HG03060 (cell line): Measurements from ENCODE around the gene B4GALNT1.
"Not testable (repeated sequence)": the region's sequence is repeated elsewhere in the genome, so short reads cannot be mapped to it uniquely, and the experiment has no call there.

Experiments
- ATAC-seq: cut with Tn5 transposase; IDR thresholded peaks from one replicate; pipeline ENCODE4 v1.9.1; 2021; ENCODE audit warnings: low read depth, moderate number of reproducible peaks; ENCODE audit not compliant: unreplicated experiment

Gene B4GALNT1

DNA sequence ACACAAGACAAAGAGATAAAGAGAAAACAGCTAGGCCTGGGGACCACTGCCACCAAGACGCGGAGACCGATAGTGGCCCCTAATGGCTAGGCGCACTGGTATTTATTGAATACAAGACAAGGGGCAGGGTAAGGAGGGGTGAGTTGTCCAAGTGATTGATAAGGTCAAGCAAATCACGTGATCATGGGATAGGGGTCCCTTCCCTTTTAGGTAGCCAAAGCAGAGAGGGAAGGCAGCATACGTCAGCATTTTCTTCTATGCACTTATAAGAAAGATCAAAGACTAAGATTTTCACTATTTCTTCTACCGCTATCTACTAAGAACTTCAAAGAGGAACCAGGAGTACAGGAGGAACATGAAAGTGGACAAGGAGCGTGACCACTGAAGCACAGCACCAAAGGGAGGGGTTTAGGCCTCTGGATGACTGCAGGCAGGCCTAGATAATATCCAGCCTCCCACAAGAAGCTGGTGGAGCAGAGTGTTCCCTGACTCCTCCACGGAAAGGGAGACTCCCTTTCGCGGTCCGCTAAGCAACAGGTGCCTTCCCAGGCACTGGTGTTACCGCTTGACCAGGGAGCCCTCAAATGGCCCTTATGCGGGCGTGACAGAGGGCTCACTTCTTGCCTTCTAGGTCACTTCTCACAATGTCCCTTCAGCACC, 43.9 kb downstream of the B4GALNT1 start:
- not testable (repeated sequence) for ATAC-seq

DNA sequence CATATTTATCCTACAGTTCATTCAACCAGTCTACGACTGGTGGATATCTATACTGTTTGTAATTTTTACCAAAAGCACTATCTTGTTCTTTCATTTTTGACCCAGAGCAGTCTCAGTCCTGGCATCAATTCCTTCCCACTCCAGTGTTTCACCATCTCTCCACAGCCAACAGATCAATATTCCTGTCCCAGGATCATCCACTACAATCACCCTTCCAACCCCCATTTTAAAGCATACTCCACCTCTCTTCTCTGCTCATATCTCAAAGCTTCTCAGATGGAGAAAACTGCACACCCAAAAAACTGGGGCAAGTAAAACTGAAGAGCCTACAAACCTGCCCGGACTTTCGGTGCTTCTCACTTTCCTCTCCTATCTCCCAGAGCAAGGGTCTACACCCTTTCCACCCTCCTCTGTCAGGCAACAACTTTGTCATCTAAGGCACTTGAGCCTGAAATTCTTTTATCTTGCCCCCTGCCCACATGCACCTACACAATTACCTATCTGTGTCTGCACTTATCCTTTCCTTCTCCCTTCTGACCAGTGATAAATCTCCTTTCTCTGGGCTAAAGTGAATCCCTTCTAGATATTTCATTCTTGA, 46.1 kb downstream of the B4GALNT1 start:
- ATAC-seq = no peak

DNA sequence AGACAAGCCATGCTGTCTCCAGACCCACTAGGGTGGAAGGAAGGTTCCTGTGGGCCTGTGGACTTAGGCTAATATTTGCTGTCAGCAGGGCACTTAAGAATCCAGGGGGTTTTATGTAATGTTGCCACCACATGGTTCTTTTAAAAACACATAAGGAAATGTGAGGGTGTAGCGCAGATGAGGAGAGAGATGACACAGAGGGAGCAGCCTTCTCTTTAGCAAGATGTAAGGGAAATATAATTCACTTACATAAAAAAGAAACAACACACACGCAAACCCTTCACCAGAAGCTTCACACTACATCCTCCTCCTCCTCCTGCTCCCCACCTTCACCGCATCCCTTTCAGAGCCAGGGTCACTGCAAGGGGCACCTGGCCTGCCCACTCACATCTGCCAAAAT, 46.9 kb downstream of the B4GALNT1 start:
- ATAC-seq = no peak

DNA sequence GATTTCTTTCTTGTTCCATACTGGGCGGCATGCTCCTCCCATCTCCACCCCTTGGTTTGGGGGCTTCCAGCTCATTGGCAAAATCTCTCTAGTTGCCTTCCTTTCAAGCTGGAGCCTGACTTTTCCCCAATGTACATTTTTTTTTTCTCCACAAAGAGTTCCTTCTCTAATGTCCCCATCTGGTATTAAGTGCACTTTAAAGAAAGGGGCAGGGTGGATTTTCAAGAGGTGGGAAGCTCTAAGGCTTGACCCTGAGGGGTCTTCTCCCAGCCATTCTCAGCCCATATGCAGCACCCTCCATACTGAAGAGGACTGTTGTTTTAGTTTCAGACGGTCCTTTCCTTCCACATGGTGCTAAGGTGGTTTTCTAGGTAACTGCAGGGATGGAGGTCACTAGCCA, 47.8 kb downstream of the B4GALNT1 start:
- no peak for ATAC-seq

DNA sequence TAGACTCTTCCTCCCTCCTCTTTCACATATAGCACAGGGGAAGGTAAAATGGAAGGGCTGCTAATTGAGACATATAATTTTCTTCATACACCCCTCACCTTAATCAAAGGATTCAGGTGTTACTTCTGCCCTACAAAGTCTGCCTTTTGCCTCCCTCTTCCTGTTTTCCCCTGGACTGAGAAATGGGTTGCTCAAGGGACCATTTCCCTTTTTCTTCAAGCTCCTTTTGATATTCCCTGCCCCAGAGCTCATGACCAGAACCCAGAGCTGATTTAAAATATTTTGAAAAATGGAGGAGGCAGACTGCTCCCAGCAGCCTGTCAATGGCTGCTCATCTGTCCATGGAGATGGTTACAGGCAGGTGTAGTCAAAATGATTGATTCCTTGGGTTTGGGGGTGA, 48.3 kb downstream of the B4GALNT1 start:
- no peak for ATAC-seq

DNA sequence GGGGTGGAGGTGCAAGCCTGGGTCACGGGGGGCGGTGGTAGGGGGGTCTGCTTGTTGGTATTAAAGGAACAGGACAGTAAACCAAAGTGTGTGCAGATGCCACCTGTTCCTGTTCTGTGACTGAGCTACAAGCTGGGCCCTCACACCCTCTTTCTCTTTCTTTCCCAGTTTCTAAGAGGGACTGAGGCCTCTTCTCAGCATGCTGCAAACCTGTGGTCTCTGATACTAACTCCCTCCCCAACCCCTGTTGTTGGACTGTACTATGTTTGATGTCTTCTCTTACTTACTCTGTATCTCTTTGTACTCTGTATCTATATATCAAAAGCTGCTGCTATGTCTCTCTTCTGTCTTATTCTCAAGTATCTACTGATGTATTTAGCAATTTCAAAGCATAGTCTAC, 49.0 kb downstream of the B4GALNT1 start:
- no peak for ATAC-seq

DNA sequence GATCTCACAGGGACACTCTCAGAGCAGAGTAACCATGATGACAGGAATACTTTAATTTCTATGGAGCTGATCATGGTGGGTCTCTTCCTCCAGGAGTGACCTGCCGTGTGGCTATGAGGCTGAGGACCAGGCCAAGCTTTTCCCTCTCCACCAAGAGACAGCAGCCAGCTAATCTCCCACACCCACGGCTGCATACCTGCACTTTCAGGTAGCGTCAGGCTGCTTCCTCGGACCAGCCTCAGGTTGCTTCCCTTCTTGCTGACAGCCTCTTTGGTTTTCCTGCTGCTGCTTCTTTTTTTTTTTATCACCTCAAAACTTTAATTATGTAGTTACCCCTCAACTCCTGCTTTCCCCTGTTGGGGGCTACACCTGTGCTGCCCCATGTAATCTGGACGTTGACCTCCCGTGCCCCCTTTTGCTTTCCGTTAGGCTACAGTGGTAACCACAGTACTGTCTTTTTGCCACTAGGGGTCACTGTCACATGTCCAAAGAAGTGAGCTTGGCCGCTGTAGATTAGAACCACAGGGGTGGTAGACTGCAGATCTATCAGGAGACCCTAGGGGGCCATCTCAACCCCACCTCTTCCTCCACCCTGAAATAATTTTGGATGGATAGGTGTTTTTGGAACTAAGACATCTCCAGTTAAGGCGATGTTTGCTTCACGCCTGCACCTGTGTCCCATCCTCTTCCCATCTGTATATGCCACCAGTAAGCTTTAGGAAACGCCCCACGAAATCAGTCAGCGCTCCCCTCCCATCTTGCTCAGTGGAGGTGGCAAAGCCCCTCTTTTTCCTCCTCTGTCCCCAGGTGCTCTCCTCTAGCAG, 49.8 kb downstream of the B4GALNT1 start:
- ATAC-seq = peak; percentile 93

DNA sequence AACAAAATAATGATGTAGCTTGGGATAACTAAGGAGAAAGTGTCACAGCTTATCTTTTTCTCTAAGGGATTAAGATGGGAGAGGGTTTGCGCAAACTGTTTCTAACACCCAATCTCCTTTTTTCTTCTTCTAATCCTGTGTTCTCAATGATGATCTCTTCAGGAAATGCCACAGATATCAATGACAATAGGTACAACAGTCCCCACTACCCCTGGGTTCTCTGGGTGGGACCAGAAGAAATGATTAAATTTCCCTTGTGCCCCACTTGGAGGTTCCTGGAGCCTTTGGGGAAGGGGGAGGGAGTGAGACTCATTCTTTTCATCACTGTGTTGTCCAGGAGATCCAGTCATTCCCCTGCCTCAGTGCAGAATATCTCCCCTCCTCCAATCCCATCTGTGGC, 50.6 kb downstream of the B4GALNT1 start:
- ATAC-seq = no peak

DNA sequence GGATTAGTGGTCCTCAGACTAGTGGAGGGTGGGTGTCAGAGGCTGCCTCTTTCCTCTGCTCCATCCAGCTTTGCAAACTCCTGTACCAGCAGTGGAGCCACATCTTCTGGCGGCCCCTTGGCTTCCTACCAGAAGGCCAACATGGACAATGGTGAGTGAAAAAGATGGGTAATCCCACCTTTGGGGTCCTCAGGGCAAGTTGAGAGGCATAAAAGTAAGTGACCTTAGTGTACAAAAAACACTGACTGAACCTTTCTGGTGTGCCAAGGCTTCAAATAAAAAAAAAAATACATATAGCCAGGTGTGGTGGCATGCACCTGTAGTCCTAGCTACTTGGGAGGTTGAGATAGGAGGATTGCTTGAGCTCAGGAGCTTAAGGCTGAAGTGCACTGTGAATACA, 51.2 kb downstream of the B4GALNT1 start:
- no peak for ATAC-seq

DNA sequence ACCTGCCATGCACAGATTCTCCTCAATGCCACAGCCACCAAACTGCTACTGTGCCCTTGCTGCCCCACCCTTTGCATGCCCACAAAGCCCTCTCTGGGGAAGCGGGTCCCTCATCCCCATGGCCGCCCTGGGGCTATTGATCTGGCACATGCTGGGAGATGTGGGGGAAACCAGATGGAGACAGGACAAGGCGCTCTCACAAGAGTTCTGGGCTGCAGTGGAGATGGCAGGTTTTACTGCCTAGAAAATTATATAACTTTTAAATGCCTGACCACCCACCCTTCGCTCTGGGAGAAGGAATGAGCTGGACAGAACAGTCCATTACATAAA, 52.6 kb downstream of the B4GALNT1 start:
- no peak for ATAC-seq

DNA sequence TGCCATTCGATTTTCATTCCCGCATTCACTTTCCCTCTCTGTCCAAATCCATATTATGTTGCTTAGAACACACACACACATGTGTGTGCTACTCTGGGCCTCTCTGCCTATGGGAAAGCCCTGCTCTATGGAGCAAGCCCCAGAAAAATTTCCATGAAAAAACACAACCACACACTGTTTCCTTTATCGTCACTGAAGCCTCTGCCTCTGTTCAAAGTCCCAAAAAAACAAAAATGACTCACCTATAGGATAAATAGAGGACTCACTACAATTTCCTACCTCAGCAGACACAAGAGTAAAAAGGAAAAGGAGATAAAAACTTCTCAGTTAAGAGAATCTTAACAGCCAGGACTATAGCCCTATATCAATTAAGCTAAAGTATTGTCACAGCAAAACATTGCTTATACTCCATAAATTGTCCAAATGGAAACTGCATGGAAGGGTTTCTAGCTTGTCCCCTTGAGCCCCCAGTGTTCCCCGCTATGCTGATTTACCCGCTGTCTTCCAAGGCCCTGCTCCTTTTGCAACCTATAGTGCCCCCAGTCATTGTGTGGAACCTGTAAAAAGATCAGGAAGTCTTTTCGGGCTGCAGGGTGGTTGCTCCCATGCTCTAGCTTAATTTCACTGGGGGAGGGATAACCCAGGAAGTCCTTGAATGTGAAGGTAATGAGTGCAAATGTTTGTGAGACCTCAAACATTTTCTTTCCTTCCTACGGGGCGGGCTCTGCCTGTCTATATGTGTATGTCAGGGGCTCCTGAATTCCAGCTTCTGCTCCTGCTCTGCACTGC, 53.1 kb downstream of the B4GALNT1 start:
- ATAC-seq = no peak

DNA sequence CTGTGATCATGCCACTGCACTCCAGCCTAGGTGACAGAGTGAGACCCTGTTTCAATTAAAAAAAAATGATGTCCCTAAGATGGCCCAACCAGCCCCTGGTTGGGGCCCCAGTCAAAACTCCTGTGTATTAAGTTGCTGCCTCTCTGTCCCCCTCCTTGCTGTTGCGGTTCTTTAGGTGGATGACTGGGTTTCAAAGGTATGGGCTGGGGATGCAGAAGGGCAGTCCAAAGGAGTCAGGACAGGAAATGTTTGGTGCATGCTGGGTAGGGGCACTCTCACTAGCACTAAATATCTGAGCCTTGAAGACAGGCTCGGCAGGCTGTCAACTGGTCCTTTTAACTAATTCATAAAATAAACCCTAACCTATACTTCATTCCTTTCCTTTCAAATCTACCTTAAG, 54.0 kb downstream of the B4GALNT1 start:
- ATAC-seq = no peak

DNA sequence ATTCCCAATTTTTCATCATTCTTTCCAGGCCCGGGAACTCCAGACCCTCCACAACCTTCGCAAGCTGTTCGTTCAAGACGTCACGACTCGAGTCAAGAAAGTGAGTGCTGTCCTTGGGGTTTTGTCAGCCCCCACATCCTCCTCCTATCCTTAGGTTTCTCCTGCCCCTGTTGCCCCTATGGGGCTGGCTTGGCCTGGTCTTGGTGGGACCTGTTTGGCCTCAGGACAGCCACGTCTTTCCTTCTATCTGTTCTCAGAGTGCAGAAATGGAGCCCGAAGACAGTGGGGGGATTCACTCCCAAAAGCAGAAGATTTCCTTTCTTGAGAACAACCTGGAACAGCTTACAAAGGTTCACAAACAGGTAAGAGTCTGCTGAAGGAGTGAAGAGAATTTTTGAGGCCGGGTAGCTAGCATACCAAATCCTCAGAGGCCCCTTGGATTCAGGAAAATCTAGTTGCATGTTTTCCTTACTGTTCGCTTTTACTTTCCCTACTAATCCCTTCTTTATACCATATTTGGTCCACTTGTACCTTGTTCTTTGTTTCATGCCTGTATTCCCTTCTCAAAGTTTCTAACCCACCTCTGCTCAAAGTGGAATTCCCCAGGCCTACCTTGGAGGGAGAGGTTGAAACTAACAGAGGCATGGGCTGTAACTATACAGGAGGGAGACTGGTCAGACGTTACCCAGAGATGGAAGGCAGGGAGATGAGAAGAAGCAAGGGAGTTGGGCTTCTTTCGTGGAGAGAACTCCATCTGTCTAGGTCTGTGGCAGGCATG, 54.8 kb downstream of the B4GALNT1 start:
- ATAC-seq = no peak

DNA sequence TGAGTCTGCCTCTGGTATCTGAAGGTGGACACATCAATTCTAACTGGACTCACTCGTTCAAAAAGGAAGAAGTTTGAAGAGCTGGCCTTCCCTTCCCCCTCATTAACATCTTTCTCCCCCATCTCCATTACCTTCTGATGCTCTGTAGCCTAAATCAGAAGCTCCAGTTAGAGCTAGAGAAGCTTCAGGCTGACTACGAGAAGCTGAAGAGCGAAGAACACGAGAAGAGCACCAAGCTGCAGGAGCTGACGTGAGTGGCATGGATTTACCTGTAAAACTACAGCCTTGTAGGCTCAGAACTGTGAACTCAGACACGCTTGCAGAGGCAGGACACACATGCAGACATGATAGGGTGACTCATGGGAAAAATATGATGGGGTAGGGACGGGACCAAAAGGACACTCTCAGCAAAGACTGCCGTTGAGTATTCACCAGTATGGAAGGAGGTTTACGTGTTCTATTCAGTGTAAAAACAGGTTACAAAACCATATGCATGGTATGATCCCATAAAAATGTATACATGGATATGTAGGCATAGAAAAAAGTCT, 56.3 kb downstream of the B4GALNT1 start:
- ATAC-seq = no peak
